Osteocyte (in vitro differentiated cells): ENCODE measurements around the gene RPTOR. TPM values are rescaled to one million over a fixed set of nuclear protein-coding genes. Genes with fewer than 3 reads are reported as not detected.

ENCODE experiments used
- DNase-seq: peaks from one replicate; pipeline ENCODE4 v3.0.0; 2021; ENCODE audit warnings: mixed read lengths; ENCODE audit not compliant: unreplicated experiment; ENCODE audit errors: extremely low spot score
- H3K27ac Mint-ChIP-seq: one replicate; pipeline ENCODE4 v1.8.0; 2021; ENCODE audit warnings: mild to moderate bottlenecking, mixed read lengths; ENCODE audit not compliant: unreplicated experiment
- H3K27me3 Mint-ChIP-seq: one replicate; pipeline ENCODE4 v1.8.0; 2021; ENCODE audit warnings: mixed read lengths; ENCODE audit not compliant: unreplicated experiment
- H3K36me3 Mint-ChIP-seq: one replicate; pipeline ENCODE4 v1.8.0; 2021; ENCODE audit warnings: mixed read lengths; ENCODE audit not compliant: unreplicated experiment
- H3K4me1 Mint-ChIP-seq: one replicate; pipeline ENCODE4 v1.8.0; 2021; ENCODE audit warnings: mixed read lengths; ENCODE audit not compliant: unreplicated experiment
- H3K4me3 Mint-ChIP-seq: one replicate; pipeline ENCODE4 v1.8.0; 2021; ENCODE audit warnings: mild to moderate bottlenecking, moderate library complexity, mixed read lengths; ENCODE audit not compliant: unreplicated experiment
- H3K9me3 Mint-ChIP-seq: one replicate; pipeline ENCODE4 v1.8.0; 2021; ENCODE audit warnings: mixed read lengths; ENCODE audit not compliant: unreplicated experiment
- CTCF ChIP-seq: fragments of 200-600 bp; sonication (generic); IDR thresholded peaks from 2 replicates; pipeline ENCODE4 v1.5.0; 2021; ENCODE audit warnings: antibody characterized with exemption, mild to moderate bottlenecking, moderate library complexity
- total RNA-seq: library from RNA; stranded (reverse); gene quantifications from 2 replicates; pipeline ENCODE4 v1.2.1, GENCODE V29; 2021

Gene RPTOR
- total RNA-seq, 1 donor from 2014 or later, result 36.0 TPM

GRCh38 chr17:80604670-80605010 lies 60.0 kb downstream of the RPTOR start:
- no peak overlapping the region for H3K4me3 Mint-ChIP-seq
- H3K27me3 Mint-ChIP-seq, result no peaks in the 10 kb centered on the region
- H3K4me1 Mint-ChIP-seq, result peaks cover 8% of the 10 kb centered on the region
- DNase-seq, result no peak
- peaks cover 6% of the 10 kb centered on the region for H3K36me3 Mint-ChIP-seq
- H3K27ac Mint-ChIP-seq, result no peak overlapping the region
- TF ChIP-seq CTCF, result no peak
- H3K9me3 Mint-ChIP-seq, result no peaks in the 10 kb centered on the region

- H3K27me3 Mint-ChIP-seq, result no peaks in the 10 kb centered on the region
- H3K27ac Mint-ChIP-seq, result no peak overlapping the region
- DNase-seq, result no peak
- no peak for TF ChIP-seq CTCF
- H3K9me3 Mint-ChIP-seq, result no peaks in the 10 kb centered on the region
- peaks cover 6% of the 10 kb centered on the region for H3K36me3 Mint-ChIP-seq
- peaks cover under 1% of the 10 kb centered on the region for H3K4me1 Mint-ChIP-seq
- H3K4me3 Mint-ChIP-seq, result no peak overlapping the region
Measured at GRCh38 chr17:80605326-80606066, 60.9 kb downstream of the RPTOR start.

- no peaks in the 10 kb centered on the region for H3K27me3 Mint-ChIP-seq
- H3K9me3 Mint-ChIP-seq, result no peaks in the 10 kb centered on the region
- no peaks in the 10 kb centered on the region for H3K36me3 Mint-ChIP-seq
- no peak overlapping the region for H3K4me3 Mint-ChIP-seq
- no peak for DNase-seq
- TF ChIP-seq CTCF, result no peak
- no peak overlapping the region for H3K27ac Mint-ChIP-seq
- H3K4me1 Mint-ChIP-seq, result no peaks in the 10 kb centered on the region
Measured at GRCh38 chr17:80608326-80608725, 63.7 kb downstream of the RPTOR start.

GRCh38 chr17:80609757-80610156 lies 65.1 kb downstream of the RPTOR start:
- no peak overlapping the region for H3K4me3 Mint-ChIP-seq
- TF ChIP-seq CTCF, result no peak
- no peaks in the 10 kb centered on the region for H3K36me3 Mint-ChIP-seq
- H3K4me1 Mint-ChIP-seq, result peaks cover 2% of the 10 kb centered on the region
- no peak overlapping the region for H3K27ac Mint-ChIP-seq
- H3K9me3 Mint-ChIP-seq, result no peaks in the 10 kb centered on the region
- no peaks in the 10 kb centered on the region for H3K27me3 Mint-ChIP-seq
- DNase-seq, result no peak

DNA sequence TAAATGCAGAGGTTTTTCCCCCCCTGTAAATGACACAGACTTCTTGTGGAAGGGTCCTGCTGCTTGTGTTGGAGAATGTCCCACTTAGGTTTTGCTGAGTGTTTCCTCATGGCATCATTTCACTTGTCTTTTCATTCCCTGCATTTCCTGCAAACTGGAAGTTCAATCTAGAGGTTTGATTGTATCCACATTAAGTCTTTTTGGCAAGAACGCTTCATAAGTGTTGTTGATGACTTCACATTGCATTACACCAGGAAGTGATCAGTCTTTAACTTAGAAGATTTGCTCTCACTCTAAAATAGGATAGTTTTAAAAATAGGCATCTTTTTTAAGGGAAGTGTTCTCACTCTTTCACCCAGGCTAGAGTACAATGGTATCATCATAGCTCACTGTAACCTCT lies 67.2 kb downstream of the RPTOR start:
- DNase-seq, result no peak

More for the DNA sequence above, 67.2 kb downstream of the RPTOR start:
- Mint-ChIP-seq H3K27ac (no peak overlapping the region), H3K9me3 (no peaks in the 10 kb centered on the region), H3K4me3 (no peak overlapping the region), H3K36me3 (no peaks in the 10 kb centered on the region), H3K4me1 (peaks cover 2% of the 10 kb centered on the region), H3K27me3 (no peaks in the 10 kb centered on the region)
- no peak for TF ChIP-seq CTCF
